Globus pallidus (tissue), 1 donor: ENCODE results near the gene TBPL2.
"Not testable (repeated sequence)": the region's sequence is repeated elsewhere in the genome, so short reads cannot be mapped to it uniquely, and the experiment has no call there.

Experiments
- DNase-seq: peaks from one replicate; pipeline ENCODE4 v3.0.0-alpha.2; 2015; ENCODE audit warnings: low spot score

TBPL2 gene

GRCh38 chr14:55440385-55440784, at the start of gene TBPL2:
TSS of gene TBPL2 (minus strand) at chr14:55440616. CDS start at chr14:55440449, 167 bp downstream.
- no peak for DNase-seq

GRCh38 chr14:55488204-55488603, 47.8 kb upstream of the TBPL2 start:
- no peak for DNase-seq

DNA sequence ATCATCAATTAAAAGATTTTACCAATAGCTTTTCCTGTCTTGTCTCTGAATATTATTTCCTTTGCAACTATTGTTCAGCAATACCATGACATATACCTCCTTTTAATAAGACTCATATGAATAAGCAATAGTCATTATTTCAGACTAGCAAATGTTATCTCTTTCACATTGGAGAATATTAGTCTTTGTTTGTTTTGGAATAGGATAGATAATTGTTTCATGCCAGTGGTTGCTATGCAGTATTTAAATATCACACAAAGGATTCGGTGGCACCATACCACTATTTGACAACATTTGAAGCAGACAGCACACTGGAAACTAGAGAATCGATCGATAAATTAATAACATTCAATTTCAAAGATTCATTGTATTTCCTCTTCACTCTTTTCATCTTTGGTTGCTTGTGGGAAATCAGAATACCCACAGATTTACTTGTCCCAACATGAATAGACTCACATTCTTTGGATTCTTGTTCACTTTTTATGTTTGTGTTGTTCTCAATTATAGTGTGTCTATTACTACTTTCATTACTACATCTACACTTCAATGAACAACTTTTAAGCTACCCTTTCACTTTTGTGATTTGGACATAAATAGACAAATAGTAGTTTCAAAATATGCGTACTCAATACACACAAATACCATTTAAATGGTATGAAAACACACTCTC, 42.7 kb upstream of the TBPL2 start:
- no peak for DNase-seq

- no peak for DNase-seq
Measured at GRCh38 chr14:55481769-55482168, 41.4 kb upstream of the TBPL2 start.

DNA sequence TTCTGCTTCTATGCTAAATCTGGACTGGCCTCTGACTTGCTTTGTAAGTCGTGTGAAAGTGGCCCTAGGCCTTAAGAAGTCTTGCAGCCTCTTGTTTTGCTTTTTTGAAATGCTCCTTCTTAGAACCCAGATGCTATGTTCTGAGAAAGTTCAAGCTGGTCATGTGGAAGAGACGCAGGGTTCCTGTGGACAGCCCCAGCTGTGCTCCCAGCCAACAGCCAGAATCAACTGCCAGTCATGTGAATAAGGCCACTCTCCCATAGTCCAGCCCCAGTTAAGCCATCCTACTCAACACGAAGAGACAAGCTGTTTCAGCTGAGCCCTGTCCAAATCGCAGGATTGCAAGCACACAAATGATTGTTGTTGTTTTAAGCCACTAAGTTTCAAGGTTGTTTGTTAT, 37.3 kb upstream of the TBPL2 start:
- DNase-seq: no peak

GRCh38 chr14:55476448-55476847, 36.0 kb upstream of the TBPL2 start:
- DNase-seq: not testable (repeated sequence)

- no peak for DNase-seq
Measured at GRCh38 chr14:55473786-55474185, 33.4 kb upstream of the TBPL2 start.

DNA sequence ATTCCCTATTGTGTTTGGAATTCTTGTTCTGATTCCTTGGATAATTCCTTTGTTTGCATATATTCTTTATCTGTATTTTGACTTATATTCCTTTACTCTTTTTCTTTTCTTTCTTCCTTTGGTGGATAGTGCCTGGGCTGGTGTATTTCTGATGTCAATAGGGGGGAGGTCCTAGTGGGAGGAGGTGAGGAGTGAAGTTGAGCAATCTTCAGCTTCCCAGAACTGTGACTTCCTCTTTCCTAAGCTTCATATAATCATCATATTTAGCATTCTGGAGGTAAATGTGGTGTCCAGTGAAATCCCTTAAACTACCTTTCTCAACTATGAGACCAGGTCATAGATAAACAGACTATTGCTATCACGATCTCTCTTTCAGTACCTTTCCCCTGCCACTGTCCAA, 29.6 kb upstream of the TBPL2 start:
- DNase-seq: no peak

- no peak for DNase-seq
Measured at GRCh38 chr14:55467307-55467706, 26.9 kb upstream of the TBPL2 start.

DNA sequence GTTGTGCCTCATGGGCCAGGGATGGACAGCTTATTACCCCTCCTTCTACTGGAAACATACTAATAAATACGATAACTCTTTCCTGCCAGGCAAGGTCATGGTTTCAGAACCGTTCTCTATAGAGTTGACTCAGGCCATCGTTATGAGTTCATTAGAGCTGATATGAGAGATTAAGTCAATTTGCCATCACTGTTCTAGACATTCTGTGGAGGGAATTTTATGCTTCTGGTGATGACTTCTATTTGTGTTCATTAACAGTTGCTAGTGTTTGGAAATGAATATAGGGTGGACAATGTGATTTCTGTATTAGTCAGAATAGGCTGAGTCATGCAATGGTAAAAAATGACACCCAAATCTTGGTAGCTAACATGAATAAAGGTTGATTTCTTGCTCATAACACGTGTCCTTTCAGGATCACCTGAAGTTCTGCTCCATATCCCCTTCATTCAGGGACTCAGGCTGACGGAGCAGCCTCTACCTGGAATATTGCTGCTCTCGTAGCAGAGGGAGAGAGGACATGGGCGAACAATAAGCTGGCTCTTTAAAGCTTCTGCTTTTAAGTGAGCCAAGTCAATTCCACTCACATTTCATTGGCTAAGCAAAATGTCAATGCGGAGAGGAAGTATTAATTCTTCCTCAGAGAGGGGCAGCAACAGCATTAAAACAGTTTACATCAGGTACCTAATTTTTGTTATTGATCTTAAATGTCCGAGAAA, 18.5 kb upstream of the TBPL2 start:
- no peak for DNase-seq

DNA sequence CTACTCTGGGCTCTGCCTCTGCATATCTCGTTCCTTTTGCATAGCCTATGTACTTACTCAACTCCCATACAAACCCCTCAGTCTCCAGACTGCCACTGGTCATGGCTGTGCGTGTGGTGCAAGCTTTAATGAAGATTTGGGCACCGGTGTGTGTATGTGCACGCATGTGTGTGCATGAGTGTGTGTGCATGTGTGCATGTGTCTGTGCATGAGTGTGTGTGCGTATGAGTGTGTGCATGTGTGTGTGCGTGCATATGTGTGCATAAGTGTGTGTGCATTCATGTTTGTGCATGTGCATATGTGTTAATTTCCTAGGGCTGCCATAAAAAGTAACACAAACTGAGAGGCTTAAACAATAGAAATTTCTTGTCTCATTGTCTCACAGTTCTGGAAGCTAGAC, 17.1 kb upstream of the TBPL2 start:
- no peak for DNase-seq

- not testable (repeated sequence) for DNase-seq
Measured at GRCh38 chr14:55456411-55456810, 16.0 kb upstream of the TBPL2 start.

- DNase-seq: peak; percentile 50
Measured at GRCh38 chr14:55454264-55455002, 14.0 kb upstream of the TBPL2 start.

DNA sequence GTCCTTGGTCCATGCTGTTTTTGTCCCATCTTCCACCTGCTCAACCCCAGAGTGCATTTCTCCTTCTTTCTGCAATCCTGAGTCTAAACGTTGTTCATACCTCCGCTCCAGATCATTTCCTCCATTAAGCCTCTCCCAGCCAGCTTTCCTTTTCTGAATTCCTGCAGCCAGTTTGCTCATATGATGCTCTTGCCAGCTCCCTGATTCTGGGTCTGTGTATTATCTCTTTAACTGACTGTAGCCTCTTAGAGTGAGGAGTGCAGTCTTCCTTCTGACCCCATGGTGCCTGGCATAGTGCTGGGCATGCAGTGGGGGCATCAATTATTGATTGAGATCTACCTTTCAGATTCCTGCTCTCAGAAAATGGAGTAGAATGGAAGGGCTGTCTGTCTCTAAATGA, 11.5 kb upstream of the TBPL2 start:
- DNase-seq: no peak

GRCh38 chr14:55451398-55451797, 11.0 kb upstream of the TBPL2 start:
- DNase-seq: no peak

DNA sequence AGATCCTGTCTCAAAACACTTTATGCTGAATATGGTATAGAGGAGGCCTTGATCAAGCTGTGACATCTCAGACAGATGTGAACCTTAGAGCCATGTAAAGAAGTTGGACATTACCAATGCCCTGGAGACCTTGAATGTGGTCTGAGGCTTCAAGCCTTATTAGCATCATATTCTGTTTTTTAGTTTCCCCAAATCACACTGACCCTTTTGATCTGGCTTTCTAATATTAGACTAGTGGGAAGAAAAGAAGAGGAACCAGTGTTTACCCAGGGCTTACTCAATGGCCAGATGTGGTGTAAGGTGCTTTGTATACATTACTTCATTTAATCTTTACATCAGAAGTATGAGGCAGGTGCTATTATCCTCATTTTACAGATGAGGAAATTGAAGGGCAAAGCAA, 10.6 kb upstream of the TBPL2 start:
- no peak for DNase-seq

- DNase-seq: no peak
Measured at GRCh38 chr14:55450539-55450938, 10.1 kb upstream of the TBPL2 start.

DNA sequence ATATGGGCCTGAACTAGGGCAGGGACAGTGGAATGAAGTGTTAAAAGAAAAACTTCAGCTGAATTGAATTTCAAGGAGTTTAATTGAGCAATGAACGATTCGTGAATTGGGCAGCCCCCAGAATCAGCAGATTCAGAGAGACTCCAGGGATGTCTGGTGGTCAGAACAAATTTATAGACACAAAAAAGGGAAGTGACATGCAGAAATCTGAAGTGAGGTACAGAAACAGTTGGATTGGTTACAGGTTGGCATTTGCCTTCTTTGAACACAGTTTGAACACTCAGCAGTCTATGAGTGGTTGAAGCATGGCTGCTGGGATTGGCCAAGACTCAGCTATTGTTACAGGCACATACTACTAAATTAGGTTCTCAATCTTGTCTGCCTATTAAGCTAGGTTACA, 9.7 kb upstream of the TBPL2 start:
- DNase-seq: no peak

- DNase-seq: no peak
Measured at GRCh38 chr14:55449116-55449515, 8.7 kb upstream of the TBPL2 start.

DNA sequence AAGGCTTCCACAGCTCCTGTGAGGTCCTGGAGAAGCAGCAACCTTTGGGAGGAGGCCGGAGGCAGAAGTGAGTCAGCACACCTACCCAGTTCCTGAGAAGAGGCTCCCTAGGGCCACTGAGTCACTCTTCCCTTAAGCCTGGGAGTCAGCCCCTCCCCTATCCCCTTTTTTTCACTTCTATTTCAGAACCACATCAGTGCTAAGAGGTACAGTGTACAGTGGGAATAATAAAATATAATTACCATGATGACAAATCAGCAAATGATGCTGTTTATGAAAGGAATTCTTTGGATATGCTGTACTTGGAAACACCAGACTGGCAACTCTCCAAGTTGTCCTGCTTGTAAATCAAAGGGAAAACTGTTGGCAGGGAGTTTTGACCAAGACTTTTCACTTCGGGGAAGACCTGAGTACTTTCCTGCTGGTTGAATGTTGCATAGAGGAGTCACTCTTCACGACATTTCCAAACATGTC, 7.8 kb upstream of the TBPL2 start:
- DNase-seq: no peak

DNA sequence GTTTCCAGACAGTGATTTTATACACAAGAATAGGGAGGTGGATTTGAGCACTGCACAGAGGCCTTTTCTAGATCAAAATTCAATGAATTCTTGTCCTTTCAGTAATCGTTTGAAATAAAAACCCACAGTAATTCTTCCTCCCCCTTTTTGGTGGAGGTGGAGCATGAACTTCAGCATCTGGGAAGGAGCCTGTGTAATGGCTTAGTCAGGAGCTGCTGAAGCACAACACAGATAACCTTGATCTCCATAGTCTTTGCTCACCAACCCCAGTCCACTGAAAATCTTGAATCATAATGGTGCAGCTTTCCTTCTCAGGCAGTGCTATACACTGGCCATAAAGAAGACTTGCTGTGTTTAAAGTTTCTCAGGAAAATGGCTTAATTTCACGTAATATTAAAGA, 6.4 kb upstream of the TBPL2 start:
- no peak for DNase-seq

DNA sequence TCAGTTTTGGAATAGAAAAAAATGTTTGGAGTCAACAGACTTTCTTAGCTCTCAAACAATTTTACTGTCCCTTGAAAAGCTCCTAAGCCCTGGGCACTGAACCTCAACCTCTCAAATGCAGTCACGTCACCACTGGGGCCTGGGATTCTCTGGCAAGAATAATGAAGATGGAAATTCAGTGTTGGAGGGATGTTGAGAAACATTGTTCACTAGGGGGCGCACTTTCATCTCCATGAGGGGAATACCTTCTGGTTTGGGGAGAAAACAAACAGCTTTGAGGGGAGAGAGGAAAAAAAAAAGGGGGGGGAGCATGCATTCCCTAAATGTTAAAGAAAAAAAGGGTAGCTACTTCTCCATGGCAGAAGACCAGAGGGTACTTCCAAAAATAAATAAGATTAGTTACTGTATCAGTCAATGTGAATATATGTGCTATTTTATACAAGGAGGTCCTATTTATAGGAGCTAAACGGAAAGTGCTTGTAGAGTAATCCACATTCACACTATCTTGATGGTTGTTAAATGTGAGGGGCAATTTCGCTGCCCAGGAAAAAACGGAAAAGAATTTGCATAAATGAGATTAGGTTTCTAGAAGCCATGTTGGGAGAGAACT, 5.8 kb upstream of the TBPL2 start:
- DNase-seq: peak; percentile 69

GRCh38 chr14:55441286-55441685, 870 bp upstream of the TBPL2 start:
- no peak for DNase-seq
